ENCODE data around the gene CYP2B6.
"Not testable (repeated sequence)": the region's sequence is repeated elsewhere in the genome, so short reads cannot be mapped to it uniquely, and the experiment has no call there.

Gene CYP2B6

GRCh38 chr19:40990972-40991381 is at the start of gene CYP2B6:
Gene CYP2B6 (plus strand): TSS chr19:40991282. CDS start chr19:40991306, 24 bp downstream.
- DNase-seq (ENCODE audit: low read depth in 2 of 2) = no peak

DNA sequence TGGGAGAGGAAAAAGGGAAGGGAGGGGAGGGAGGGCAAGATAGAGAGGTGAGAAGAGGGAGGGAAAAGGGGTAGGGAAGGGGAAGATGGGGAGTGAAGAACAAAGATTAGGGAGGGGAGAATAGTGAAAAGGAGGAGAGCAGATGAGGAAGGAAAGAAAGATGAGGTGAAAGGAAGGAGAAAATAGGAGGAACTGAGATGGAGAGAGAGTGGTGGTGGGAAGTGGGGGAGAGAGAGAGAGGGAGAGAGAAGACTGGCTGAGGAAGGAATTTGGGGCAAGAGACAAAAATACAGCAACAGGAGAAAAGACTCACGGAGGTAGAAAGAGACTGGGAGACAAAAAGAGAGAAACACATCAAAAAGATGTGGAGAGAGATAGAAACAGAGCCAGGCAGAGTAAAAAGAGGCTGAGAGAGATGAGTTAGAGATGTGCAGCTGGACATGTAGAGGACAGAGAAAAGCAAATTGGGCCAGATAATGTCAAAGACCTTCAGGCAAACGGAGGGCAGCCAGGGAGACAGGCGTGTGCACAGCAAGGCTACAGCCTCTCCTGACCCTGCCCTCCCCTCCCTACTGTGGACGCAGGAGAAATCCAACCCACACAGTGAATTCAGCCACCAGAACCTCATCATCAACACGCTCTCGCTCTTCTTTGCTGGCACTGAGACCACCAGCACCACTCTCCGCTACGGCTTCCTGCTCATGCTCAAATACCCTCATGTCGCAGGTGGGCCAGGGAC is 49.4 kb upstream of the CYP2B6 start:
- no peak for DNase-seq (ENCODE audit: low read depth in 2 of 2)

DNA sequence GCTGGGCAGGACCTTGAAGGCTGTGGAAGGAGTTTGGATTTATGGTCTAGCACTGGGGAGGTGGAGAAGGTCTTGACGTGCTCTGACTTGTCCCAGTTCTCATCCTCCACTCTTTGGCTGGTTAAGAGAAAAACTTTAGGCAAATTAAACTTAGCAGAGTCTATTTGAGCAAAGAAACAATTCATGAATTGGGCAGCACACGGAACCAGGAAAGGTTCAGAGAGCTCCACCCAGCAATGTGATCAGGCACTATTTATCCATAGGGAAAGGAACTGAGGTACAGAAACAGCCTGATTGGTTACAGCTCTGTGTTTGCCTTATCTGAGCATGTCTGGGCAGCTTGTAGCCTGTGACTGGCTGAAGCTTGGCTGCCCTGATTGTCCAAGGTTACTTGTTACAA is 45.4 kb upstream of the CYP2B6 start:
- no peak for DNase-seq (ENCODE audit: low read depth in 2 of 2)

DNA sequence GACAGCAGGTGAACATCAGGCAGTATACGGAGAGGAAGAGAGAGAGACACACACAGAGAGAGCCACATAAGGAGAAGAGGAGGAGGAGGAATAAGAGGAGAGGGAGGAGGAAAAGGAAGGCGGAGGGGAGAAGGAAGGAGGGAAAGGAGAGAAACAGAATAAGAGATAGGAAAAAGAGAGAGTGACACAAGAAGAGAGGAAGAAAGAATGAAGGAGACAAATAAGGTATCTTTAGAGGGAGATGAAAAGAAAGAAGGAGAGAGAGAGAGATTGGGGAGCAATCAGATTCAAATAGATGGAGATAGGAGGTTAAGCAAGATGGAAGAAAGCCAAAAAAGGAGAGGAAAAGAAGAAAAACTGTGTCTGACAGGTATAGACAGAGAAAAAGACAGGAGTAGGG is 44.0 kb upstream of the CYP2B6 start:
- DNase-seq (ENCODE audit: low read depth in 2 of 2) = no peak

DNA sequence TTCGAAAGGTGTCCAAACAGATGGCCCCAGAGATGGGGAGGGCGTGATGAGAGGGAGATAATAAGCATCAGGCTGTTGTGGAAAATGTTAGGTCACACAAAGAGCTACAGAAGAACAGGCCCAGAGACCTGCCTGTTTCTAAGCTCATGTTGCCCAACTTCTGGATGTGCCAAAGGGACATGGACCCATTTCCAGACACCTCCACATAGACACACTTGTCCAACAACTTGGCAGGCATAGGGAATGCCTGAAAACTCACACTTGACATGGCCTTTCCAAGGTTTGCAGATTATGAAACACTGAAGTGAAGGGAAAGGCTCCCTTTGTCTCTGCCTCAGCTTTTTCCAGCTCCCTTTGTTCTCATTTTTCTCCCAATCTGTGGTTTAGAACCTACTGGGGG is 43.5 kb upstream of the CYP2B6 start:
- no peak for DNase-seq (ENCODE audit: low read depth in 2 of 2)

DNA sequence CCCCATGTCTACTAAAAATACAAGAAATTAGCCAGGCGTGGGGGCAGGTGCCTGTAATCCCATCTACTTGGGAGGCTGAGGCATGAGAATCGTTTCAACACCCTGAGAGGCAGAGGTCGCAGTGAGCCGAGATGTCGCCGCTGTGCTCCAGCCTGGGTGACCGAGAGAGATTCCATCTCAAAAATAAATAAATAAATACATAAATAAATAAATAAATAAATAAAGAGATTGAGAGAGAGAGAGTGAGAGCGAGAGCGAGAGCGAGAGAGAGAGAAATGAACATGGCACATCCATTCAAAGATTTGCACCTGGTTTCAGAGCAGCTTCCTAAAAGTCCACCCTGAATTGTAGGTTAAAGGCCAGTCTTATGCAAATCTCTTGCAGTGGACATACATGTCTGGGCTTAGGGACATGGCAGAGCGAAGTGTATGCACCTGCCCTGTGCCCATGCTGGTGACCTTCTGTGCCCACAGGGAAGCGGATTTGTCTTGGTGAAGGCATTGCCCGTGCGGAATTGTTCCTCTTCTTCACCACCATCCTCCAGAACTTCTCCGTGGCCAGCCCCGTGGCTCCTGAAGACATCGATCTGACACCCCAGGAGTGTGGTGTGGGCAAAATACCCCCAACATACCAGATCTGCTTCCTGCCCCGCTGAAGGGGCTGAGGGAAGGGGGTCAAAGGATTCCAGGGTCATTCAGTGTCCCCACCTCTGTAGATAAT is 42.3 kb upstream of the CYP2B6 start:
- DNase-seq (ENCODE audit: low read depth in 2 of 2) = no peak

- no peak for DNase-seq (ENCODE audit: low read depth in 2 of 2)
Observed at GRCh38 chr19:40954573-40954972, 36.5 kb upstream of the CYP2B6 start.

DNA sequence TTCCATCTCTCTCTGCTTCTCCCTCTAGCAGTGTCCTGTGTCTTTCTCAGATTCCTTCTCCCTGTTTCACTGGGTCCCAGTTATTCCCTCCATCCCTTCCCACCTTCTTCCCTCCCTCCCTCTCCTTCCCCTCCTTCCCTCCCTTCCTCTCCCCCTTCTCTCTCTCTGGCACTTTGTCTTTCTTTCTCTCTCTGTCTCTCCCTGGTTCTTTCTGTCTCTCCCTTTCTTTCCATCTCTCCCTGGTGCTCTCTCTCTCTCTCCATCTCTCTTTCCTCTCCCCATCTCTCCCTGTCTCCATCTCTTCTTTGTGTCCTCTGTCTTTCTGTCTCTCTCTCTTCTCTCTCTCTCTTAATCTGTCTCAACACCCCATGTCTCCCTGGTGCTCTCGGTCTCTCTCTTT is 31.7 kb upstream of the CYP2B6 start:
- no peak for DNase-seq (ENCODE audit: low read depth in 2 of 2)

DNA sequence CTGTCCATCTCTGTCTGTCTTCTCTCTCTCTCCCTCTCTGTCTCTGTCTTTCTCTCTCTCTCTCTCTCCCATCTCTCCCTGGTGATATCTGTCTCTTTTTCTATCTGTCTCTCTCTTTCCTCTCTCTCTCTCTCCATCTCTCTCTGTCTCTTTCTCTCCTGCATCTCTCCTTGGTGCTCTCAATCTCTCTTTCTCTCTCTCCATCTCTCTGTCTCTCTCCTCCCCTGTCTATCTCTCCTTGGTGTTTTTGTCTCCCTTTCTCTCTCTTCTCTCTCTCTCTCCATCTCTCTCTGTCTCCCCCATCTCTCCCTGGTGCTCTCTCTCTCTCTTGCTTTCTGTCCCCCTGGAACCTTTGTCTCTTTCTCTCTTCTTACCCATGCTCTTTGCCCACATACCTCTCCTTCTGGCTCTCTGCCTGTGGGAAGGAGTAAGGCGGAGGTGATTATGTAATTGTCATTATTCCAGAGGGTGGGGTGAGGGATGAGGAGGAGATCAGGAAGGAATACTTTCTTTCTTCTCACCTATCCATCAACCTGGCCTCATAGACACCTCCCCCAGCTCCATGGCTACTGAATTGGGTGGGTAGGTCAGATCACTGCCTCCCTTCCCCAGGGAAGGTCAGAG is 30.9 kb upstream of the CYP2B6 start:
- no peak for DNase-seq (ENCODE audit: low read depth in 2 of 2)

DNA sequence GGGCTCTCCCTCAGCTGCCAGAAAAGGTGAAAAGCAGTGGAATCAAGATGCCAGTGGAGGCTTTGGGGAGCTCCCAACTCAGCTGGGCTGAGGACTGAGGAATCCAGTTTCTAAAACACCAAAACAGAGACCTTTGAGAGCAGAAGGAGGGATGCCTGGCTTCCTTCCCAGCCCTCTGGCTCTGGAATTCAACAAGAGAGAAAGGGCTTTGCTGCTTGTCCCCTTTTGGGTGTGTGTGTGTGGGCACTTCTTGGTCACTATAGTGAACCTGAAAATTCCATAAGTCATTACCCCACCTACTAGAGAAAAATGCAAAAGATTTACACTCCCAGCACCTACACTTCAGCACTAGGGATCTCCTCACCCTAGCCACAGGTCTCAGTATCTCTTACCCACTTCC is 30.3 kb upstream of the CYP2B6 start:
- DNase-seq (ENCODE audit: low read depth in 2 of 2) = no peak

GRCh38 chr19:40962460-40962961 is 28.6 kb upstream of the CYP2B6 start:
- no peak for DNase-seq (ENCODE audit: low read depth in 2 of 2)

- not testable (repeated sequence) for DNase-seq (ENCODE audit: low read depth in 2 of 2)
Observed at GRCh38 chr19:40964361-40964760, 26.7 kb upstream of the CYP2B6 start.

GRCh38 chr19:40965351-40965750 is 25.7 kb upstream of the CYP2B6 start:
- DNase-seq (ENCODE audit: low read depth in 2 of 2) = not testable (repeated sequence)

- not testable (repeated sequence) for DNase-seq (ENCODE audit: low read depth in 2 of 2)
Observed at GRCh38 chr19:40966591-40966990, 24.5 kb upstream of the CYP2B6 start.

GRCh38 chr19:40968065-40968464 is 23.0 kb upstream of the CYP2B6 start:
- DNase-seq (ENCODE audit: low read depth in 2 of 2) = not testable (repeated sequence)

DNA sequence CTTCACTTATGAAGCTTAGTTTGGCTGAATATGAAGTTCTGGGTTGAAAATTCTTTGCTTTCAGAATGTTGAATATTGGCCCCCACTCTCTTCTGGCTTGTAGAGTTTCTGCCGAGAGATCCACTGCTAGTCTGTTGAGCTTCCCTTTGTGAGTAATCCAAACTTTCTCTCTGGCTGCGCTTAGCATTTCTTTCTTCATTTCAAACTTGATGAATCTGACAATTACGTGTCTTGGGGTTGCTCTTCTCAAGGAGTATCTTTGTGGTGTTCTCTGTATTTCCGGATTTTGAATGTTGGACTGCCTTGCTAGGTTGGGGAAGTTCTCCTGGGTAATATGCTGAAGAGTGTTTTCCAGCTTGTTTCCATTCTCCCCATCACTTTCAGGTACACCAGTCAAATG is 21.4 kb upstream of the CYP2B6 start:
- not testable (repeated sequence) for DNase-seq (ENCODE audit: low read depth in 2 of 2)

DNA sequence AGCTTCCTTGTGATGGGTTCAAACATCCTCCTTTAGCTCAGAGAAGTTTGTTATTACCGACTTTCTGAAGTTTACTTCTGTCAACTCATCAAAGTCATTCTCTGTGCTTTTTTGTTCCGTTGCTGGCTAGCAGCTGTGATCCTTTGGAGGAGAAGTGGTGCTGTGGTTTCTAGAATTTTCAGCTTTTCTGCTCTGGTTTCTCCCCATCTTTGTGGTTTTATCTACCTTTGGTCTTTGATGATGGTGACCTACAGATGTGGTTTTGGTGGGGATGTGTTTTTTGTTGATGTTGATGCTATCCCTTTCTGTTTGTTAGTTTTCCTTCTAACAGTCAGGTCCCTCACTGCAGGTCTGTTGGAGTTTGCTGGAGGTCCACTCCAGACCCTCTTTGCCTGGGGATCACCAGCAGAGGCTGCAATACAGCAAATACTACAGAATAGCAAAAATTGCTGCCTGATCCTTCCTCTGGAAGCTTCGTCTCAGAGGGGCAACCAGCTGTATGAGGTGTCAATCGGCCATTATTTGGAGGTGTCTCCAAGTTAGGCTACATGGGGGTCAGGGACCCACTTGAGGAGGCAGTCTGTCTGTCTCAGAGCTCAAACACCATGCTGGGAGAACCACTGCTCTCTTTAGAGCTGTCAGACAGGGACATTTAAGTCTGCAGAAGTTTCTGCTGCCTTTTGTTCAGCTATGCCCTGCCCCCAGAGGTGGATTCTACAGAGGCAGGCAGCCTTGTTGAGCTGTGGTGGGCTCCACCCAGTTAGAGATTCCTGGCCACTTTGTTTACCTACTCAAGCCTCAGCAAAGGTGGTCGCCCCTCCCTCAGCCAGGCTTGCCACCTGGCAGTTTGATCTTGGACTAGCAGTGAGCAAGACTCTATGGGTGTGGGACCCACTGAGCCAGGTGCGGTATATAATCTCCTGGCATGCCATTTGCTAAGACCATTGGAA is 20.4 kb upstream of the CYP2B6 start:
- DNase-seq (ENCODE audit: low read depth in 2 of 2) = not testable (repeated sequence)

- DNase-seq (ENCODE audit: low read depth in 2 of 2) = peak; percentile 59 to 63
Observed at GRCh38 chr19:40974633-40975037, 16.4 kb upstream of the CYP2B6 start.

- no peak for DNase-seq (ENCODE audit: low read depth in 2 of 2)
Observed at GRCh38 chr19:40976134-40976533, 14.9 kb upstream of the CYP2B6 start.

DNA sequence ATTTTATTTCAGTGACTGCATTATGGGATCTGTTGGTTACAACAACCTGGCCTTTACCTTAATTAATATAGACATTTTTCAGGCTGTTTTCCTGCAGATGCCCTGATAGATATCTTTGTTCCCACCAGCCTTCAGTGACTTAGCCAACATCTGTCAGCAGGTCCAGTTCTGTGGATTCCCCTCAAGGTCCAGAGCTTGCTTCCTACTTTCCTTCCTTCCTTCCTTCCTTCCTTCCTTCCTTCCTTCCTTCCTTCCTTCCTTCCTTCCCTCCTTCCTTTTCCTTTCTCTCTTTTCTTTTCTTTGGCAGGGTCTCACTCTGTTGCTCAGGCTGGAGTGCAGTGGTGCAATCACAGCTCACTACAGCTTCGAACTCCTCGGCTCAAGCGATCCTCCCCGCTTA is 14.4 kb upstream of the CYP2B6 start:
- no peak for DNase-seq (ENCODE audit: low read depth in 2 of 2)

GRCh38 chr19:40979759-40980158 is 11.3 kb upstream of the CYP2B6 start:
- DNase-seq (ENCODE audit: low read depth in 2 of 2) = not testable (repeated sequence)
